Ascending aorta (tissue), 2 donors: ENCODE measurements around the gene HDAC10. TPM values are rescaled to one million over a fixed set of nuclear protein-coding genes. Genes with fewer than 3 reads are reported as not detected.

Source experiments
- DNase-seq, 2 donors: peaks; one replicate each; pipeline ENCODE4 v3.0.0-alpha.2; 2019; ENCODE audit warnings: low spot score in 2 of 2
- H3K27ac ChIP-seq, 2 donors: fragments of 200-600 bp; sonication (generic); one replicate each; pipeline ENCODE4 v1.5.1; 2016 to 2017; ENCODE audit warnings: mild to moderate bottlenecking in 1 of 2
- H3K27me3 ChIP-seq: fragments of 200-600 bp; sonication (generic); one replicate; pipeline ENCODE4 v1.5.1; 2017
- H3K36me3 ChIP-seq, 2 donors: fragments of 200-600 bp; sonication (generic); one replicate each; pipeline ENCODE4 v1.5.1; 2016
- H3K4me1 ChIP-seq, 2 donors: fragments of 200-600 bp; sonication (generic); one replicate each; pipeline ENCODE4 v1.5.1; 2016 to 2017; ENCODE audit warnings: mild to moderate bottlenecking in 1 of 2
- H3K4me3 ChIP-seq, 2 donors: fragments of 200-600 bp; sonication (generic); one replicate each; pipeline ENCODE4 v1.5.1; 2016 to 2017; ENCODE audit warnings: mild to moderate bottlenecking in 1 of 2
- H3K9me3 ChIP-seq, 2 donors: fragments of 200-600 bp; sonication (generic); one replicate each; pipeline ENCODE4 v1.5.1; 2016
- CTCF ChIP-seq, 3 experiments: fragments of 200-600 bp in 2 of 3; fragments of 450-650 bp in 1 of 3; sonication (generic) in 2 of 3; IDR thresholded peaks; one replicate each; pipeline ENCODE4 v1.5.1; 2016 to 2019; ENCODE audit warnings: antibody characterized with exemption in 3 of 3, mild to moderate bottlenecking in 1 of 3, moderate library complexity in 1 of 3
- intact Hi-C: fragments of 100-400 bp; cut with DNase I; formaldehyde crosslinking; loops from one replicate; pipeline ENCODE4 v1.15.1; 2023
- total RNA-seq: library from RNA; depleted of rRNA; stranded (reverse); fragments of >200 nt; gene quantifications from one replicate; pipeline ENCODE4 v1.1.0, GENCODE V29; 2016

HDAC10 gene
- total RNA-seq, 1 donor from 2014 or later, result 73.2 TPM

GRCh38 chr22:50266994-50267393 is 15.9 kb upstream of the HDAC10 start:
- Histone ChIP-seq H3K9me3 (no peaks in the 10 kb centered on the region), H3K4me3 (peak overlapping the region; percentile 30 to 58), H3K36me3 (no peaks in the 10 kb centered on the region), H3K27ac (no peak overlapping the region), H3K4me1 (peaks cover 15 to 36% of the 10 kb centered on the region in 2 donors), H3K27me3 (no peaks in the 10 kb centered on the region)
- DNase-seq, result no peak
- intact Hi-C loops, result no loop called here
- no peak for TF ChIP-seq CTCF (IDR thresholded peaks at IDR 0.05)

- H3K4me1 ChIP-seq, result peaks cover 6 to 26% of the 10 kb centered on the region in 2 donors
- intact Hi-C loops, result no loop called here
- TF ChIP-seq CTCF (IDR thresholded peaks at IDR 0.05), result no peak
These were observed 14.0 kb upstream of the HDAC10 start for GRCh38 chr22:50264946-50265669.

GRCh38 chr22:50264104-50264745 is 13.2 kb upstream of the HDAC10 start:
- no peaks in the 10 kb centered on the region for H3K9me3 ChIP-seq
- no peaks in the 10 kb centered on the region for H3K27me3 ChIP-seq
- H3K27ac ChIP-seq, result no peak overlapping the region
- H3K36me3 ChIP-seq, result no peaks in the 10 kb centered on the region
- no peak overlapping the region for H3K4me3 ChIP-seq
- no peak for TF ChIP-seq CTCF (IDR thresholded peaks at IDR 0.05)
- peaks cover 6 to 19% of the 10 kb centered on the region in 2 donors for H3K4me1 ChIP-seq
- DNase-seq, result no peak
- intact Hi-C loops, result no loop called here

More at GRCh38 chr22:50264946-50265669, 14.0 kb upstream of the HDAC10 start:
- DNase-seq, result no peak
- Histone ChIP-seq H3K27ac (no peak overlapping the region), H3K27me3 (no peaks in the 10 kb centered on the region), H3K36me3 (no peaks in the 10 kb centered on the region), H3K4me3 (no peak overlapping the region), H3K9me3 (no peaks in the 10 kb centered on the region)

GRCh38 chr22:50262973-50263617 is 12.0 kb upstream of the HDAC10 start:
- Histone ChIP-seq H3K9me3 (no peaks in the 10 kb centered on the region), H3K36me3 (no peaks in the 10 kb centered on the region), H3K4me1 (peaks cover 6 to 16% of the 10 kb centered on the region in 2 donors), H3K27ac (no peak overlapping the region), H3K4me3 (no peak overlapping the region), H3K27me3 (no peaks in the 10 kb centered on the region)
- DNase-seq, result no peak
- no peak for TF ChIP-seq CTCF (IDR thresholded peaks at IDR 0.05)
- intact Hi-C loops, result no loop called here

GRCh38 chr22:50262460-50262911 is 11.4 kb upstream of the HDAC10 start:
- H3K4me1 ChIP-seq, result peaks cover 6 to 12% of the 10 kb centered on the region in 2 donors
- no peak overlapping the region for H3K27ac ChIP-seq
- TF ChIP-seq CTCF (IDR thresholded peaks at IDR 0.05), result no peak
- DNase-seq, result no peak
- no peaks in the 10 kb centered on the region for H3K36me3 ChIP-seq
- no peaks in the 10 kb centered on the region for H3K27me3 ChIP-seq
- H3K4me3 ChIP-seq, result no peak overlapping the region
- H3K9me3 ChIP-seq, result no peaks in the 10 kb centered on the region
- intact Hi-C loops, result no loop called here
